GM12878 (cell line): ENCODE results near the gene LTB. TPM values are rescaled to one million over a fixed set of nuclear protein-coding genes. Genes with fewer than 3 reads are reported as not detected.

ENCODE experiments used
- ATAC-seq: fragments of 200-7000 bp; cut with Tn5 transposase; 3 replicates; pipeline ENCODE4 v1.9.1; 2020; ENCODE audit warnings: mild to moderate bottlenecking, moderate library complexity
- BruUV-seq: library from RNA; stranded (reverse); fragments of 400-500 nt; replicated peaks from 2 replicates; lab custom pipeline; 2021; lab: Mats Ljungman, UMichigan
- CTCF ChIA-PET: fragments of 300-600 bp; sonication (Branson Sonifier 250); formaldehyde crosslinking; extraction: SDS; loops from one replicate; lab custom pipeline; 2021; ENCODE audit warnings: inconsistent platforms; lab: Yijun Ruan, JAX
- POLR2A ChIA-PET: fragments of 350-600 bp; formaldehyde crosslinking; extraction: SDS; loops from one replicate; lab custom pipeline; 2021; ENCODE audit warnings: inconsistent platforms; lab: Charles Lee
- RAD21 ChIA-PET: fragments of 300-600 bp; sonication (Branson Sonifier 250); formaldehyde crosslinking; loops from one replicate; lab custom pipeline; 2023; ENCODE audit warnings: antibody characterized with exemption; ENCODE audit not compliant: unreplicated experiment; lab: Charles Lee
- SMC1A ChIA-PET: fragments of 300-600 bp; sonication (Branson Sonifier 250); formaldehyde crosslinking; loops from one replicate; lab custom pipeline; 2023; ENCODE audit not compliant: unreplicated experiment, uncharacterized antibody; lab: Charles Lee
- DNase-seq: peaks from one replicate; pipeline ENCODE4 v3.0.0-alpha.2; 2011; ENCODE audit warnings: low read depth, low spot score
- FAIRE-seq: peaks from 3 replicates; lab custom pipeline; 2011; peaks lifted over from hg19 to GRCh38; lab: Jason Lieb, UNC
- H2AFZ ChIP-seq: 2 replicates; pipeline ENCODE4 v1.6.0; 2011; ENCODE audit warnings: low read depth, low read length, control low read depth; ENCODE audit not compliant: control insufficient read depth
- H3K27ac ChIP-seq: 2 replicates; pipeline ENCODE4 v1.5.1; 2011; ENCODE audit warnings: control low read depth; ENCODE audit not compliant: control insufficient read depth, insufficient read depth
- H3K27me3 ChIP-seq, 2 experiments: replicated peaks in 1 of 2; 2 replicates each; pipeline versions ENCODE4 v1.6.0 to v1.6.1; 2011; ENCODE audit warnings: low read length in 1 of 2; ENCODE audit not compliant: control insufficient read depth in 2 of 2, insufficient read depth in 2 of 2
- H3K36me3 ChIP-seq, 2 experiments: 2 replicates each; pipeline ENCODE4 v1.5.1; 2011; ENCODE audit warnings: low read length in 1 of 2; ENCODE audit not compliant: control insufficient read depth in 2 of 2, insufficient read depth in 2 of 2
- H3K4me1 ChIP-seq: 2 replicates; pipeline ENCODE4 v1.6.1; 2011; ENCODE audit warnings: mild to moderate bottlenecking, low read length, moderate library complexity, mixed read lengths; ENCODE audit not compliant: control insufficient read depth, insufficient read depth
- H3K4me2 ChIP-seq: 2 replicates; pipeline ENCODE4 v1.6.0; 2011; ENCODE audit warnings: control low read depth; ENCODE audit not compliant: control insufficient read depth, insufficient read depth
- H3K4me3 ChIP-seq: fragments of 200-600 bp; sonication (generic); 2 replicates; pipeline ENCODE4 v1.5.1; 2016
- H3K79me2 ChIP-seq: 2 replicates; pipeline ENCODE4 v1.6.0; 2011; ENCODE audit warnings: low read length; ENCODE audit not compliant: control insufficient read depth, insufficient read depth
- H3K9ac ChIP-seq: 2 replicates; pipeline ENCODE4 v1.8.0; 2011; ENCODE audit warnings: low read length, control low read depth, mixed read lengths; ENCODE audit not compliant: control insufficient read depth, insufficient read depth
- H3K9me3 ChIP-seq: replicated peaks from 3 replicates; pipeline ENCODE4 v1.5.1; 2011; ENCODE audit warnings: mild to moderate bottlenecking, low read length; ENCODE audit not compliant: control insufficient read depth, insufficient read depth
- H4K20me1 ChIP-seq: 2 replicates; pipeline ENCODE4 v1.6.0; 2011; ENCODE audit not compliant: control insufficient read depth, insufficient read depth
- ATF3 ChIP-seq: IDR thresholded peaks from 2 replicates; pipeline ENCODE4 v1.6.1; 2011; ENCODE audit warnings: low read depth, mild to moderate bottlenecking, low read length, moderate library complexity, borderline replicate concordance; ENCODE audit errors: extremely low read depth
- ETV6 ChIP-seq, 2 experiments: fragments of 450-650 bp in 1 of 2; IDR thresholded peaks in 1 of 2; conservative IDR thresholded peaks in 1 of 2; 2 replicates each; pipeline ENCODE4 v1.6.1; 2014; ENCODE audit warnings: antibody characterized with exemption in 1 of 2, borderline replicate concordance in 1 of 2, low read depth in 1 of 2, mild to moderate bottlenecking in 1 of 2, moderate library complexity in 1 of 2
- HDAC6 ChIP-seq: fragments of 200-600 bp; sonication (generic); IDR thresholded peaks from one replicate; pipeline ENCODE4 v1.8.0; 2017; ENCODE audit warnings: antibody characterized with exemption; ENCODE audit not compliant: unreplicated experiment
- IKZF2 ChIP-seq, 2 experiments: fragments of 450-650 bp; IDR thresholded peaks; 2 replicates each; pipeline ENCODE4 v1.6.1; 2017; ENCODE audit warnings: mild to moderate bottlenecking in 2 of 2, moderate library complexity in 2 of 2
- MTA3 ChIP-seq: IDR thresholded peaks from 2 replicates; pipeline ENCODE4 v1.6.1; 2012; ENCODE audit warnings: low read length, inconsistent platforms, borderline replicate concordance
- NFYA ChIP-seq: IDR thresholded peaks from 2 replicates; pipeline ENCODE4 v1.6.1; 2011; ENCODE audit warnings: low read depth, mild to moderate bottlenecking, low read length, improper control_type of control experiment, borderline replicate concordance
- PML ChIP-seq: IDR thresholded peaks from 2 replicates; pipeline ENCODE4 v1.6.1; 2012; ENCODE audit warnings: low read length, inconsistent platforms
- RAD21 ChIP-seq: IDR thresholded peaks from 2 replicates; pipeline ENCODE4 v1.6.1; 2011; ENCODE audit warnings: mild to moderate bottlenecking, low read depth, low read length, moderate library complexity; ENCODE audit not compliant: insufficient read depth
- SMAD1 ChIP-seq: fragments of 450-650 bp; IDR thresholded peaks from 2 replicates; pipeline ENCODE4 v1.6.1; 2018; ENCODE audit warnings: mild to moderate bottlenecking, low read depth; ENCODE audit not compliant: partially characterized antibody
- TBL1XR1 ChIP-seq: IDR thresholded peaks from 2 replicates; pipeline ENCODE4 v1.6.1; 2012; ENCODE audit warnings: low read depth, low read length, improper control_type of control experiment
- ZNF592 ChIP-seq: fragments of 450-650 bp; IDR thresholded peaks from 2 replicates; pipeline ENCODE4 v1.6.1; 2017; ENCODE audit warnings: mild to moderate bottlenecking, moderate library complexity
- whole genome bisulfite sequencing: methylation state at CpG from one replicate; pipeline ENCODE4 v1.1.6; 2016; ENCODE audit warnings: low lambda C conversion rate; ENCODE audit not compliant: insufficient replicate concordance, insufficient coverage; ENCODE audit errors: missing lambda C conversion rate; 5-methylcytosine and 5-hydroxymethylcytosine counted together
- in situ Hi-C: fragments of 300-500 bp; cut with MboI; formaldehyde crosslinking; loops from 9 replicates; pipeline ENCODE4 v1.14.3; 2018; ENCODE audit warnings: mixed read lengths
- intact Hi-C: fragments of 100-400 bp; cut with micrococcal nuclease; formaldehyde crosslinking; loops from one replicate; pipeline ENCODE4 v1.14.2; 2022; ENCODE audit not compliant: unreplicated experiment
- polyA plus RNA-seq, 11 experiments: library from polyadenylated mRNA; depleted of rRNA in 4 of 11; unstranded in 6 of 11; stranded (reverse) in 5 of 11; fragments of >200 nt; fragmentation: Nextera tagmentation in 4 of 11; fragmentation: Illumina TruSeq in 1 of 11; extraction: Ambion mirVana in 4 of 11; extraction: Trizol in 1 of 11; gene quantifications; 1 replicate in 1 of 11; 2 replicates in 10 of 11; pipeline versions ENCODE4 v1.2.1 to v1.2.3, GENCODE V29; 2011 to 2016; ENCODE audit warnings: inconsistent platforms in 2 of 11, missing spikeins in 2 of 11, low read depth in 1 of 11
- total RNA-seq, 4 experiments: library from RNA; depleted of rRNA in 3 of 4; stranded (reverse); fragments of >200 nt in 3 of 4; fragmentation: Illumina TruSeq in 1 of 4; extraction: Trizol in 1 of 4; gene quantifications; 2 replicates each; pipeline versions ENCODE4 v1.2.1 to v1.2.3, GENCODE V29; 2013 to 2021
- TF ChIP-seq, protein P1 (sequence below): fragments of 450-650 bp; formaldehyde crosslinking; IDR thresholded peaks from 2 replicates; pipeline ENCODE4 v1.4.0; 2020; ENCODE audit warnings: mild to moderate bottlenecking, moderate library complexity
- TF ChIP-seq, protein P2 (sequence below): IDR thresholded peaks from 2 replicates; pipeline ENCODE4 v1.6.1; 2012; ENCODE audit warnings: low read length, inconsistent platforms

Gene LTB
- total and polyA plus RNA-seq, 10 of the 15 experiments (the other 5 are each of a cell fraction or from before 2014, with no cell fraction given): 0.71 to 74.3 (median 20.0) TPM

DNA sequence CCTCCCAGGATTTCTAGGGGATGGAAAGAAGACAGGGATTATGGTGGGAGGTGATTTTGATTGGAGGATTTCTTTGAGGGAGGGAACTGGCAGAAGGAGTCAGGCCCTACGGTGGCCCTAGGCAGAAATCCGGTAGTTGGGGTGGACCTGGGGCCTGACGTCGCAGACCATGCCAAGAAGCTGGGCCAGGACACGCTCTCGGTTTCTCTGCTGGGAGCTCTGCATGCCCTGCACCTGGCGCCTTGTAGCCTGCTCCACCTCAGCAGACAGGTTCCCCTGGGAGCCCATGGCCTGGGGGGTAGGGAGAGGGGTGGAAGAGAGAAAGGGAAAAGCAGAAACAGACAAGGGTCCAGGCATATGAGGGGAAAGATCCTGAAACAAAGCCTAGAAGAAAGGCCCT is 36.9 kb downstream of the LTB start:
- Histone ChIP-seq H3K4me3 (no peak overlapping the region), H3K9me3 (no peaks in the 10 kb centered on the region), H2AFZ (no peak overlapping the region), H3K9ac (no peak overlapping the region), H3K27ac (no peak overlapping the region), H4K20me1 (peaks cover 3% of the 10 kb centered on the region; the same call in 1 of the 2 replicates), H3K4me2 (no peak overlapping the region), H3K79me2 (peaks cover 39% of the 10 kb centered on the region), H3K4me1 (peaks cover 16% of the 10 kb centered on the region; the same call in 1 of the 2 replicates), H3K36me3 (peaks cover 0 to 2% of the 10 kb centered on the region in 2 experiments; a peak in 2 of 4 replicates), H3K27me3 (no peaks in the 10 kb centered on the region)
- RAD21 ChIA-PET: interaction anchor here (4.5 to 16.9 kb wide), 4 partner anchors 14 to 51 kb away, joined by 32 to 668 read pairs (median 330); partner anchors contain the start of genes LST1, LTB, NCR3 and TNF
- ATAC-seq (no peak), DNase-seq (no peak), FAIRE-seq (no peak)
- intact Hi-C loops (loop anchor here (10.0 kb wide), 1 partner anchor 360 kb away; the partner anchor contains the start of gene ZBTB12), in situ Hi-C loops (loop anchor here (5.0 to 10.0 kb wide), 2 partner anchors 52 to 290 kb away; no protein-coding TSS in a partner anchor)
- CTCF ChIA-PET: interaction anchor here (0.8 to 34.8 kb wide), 4 partner anchors 43 to 407 kb away, joined by 3 to 2098 read pairs (median 3); partner anchors contain the start of genes LST1, LTB, NCR3 and TNF
- 32% methylated on average over 7 of the region's 7 CpGs for WGBS
- BruUV-seq: no TSS peak
- POLR2A ChIA-PET: interaction anchor here (0.6 kb wide), 1 partner anchor 64 kb away, joined by 3 read pairs; no protein-coding TSS in a partner anchor
- SMC1A ChIA-PET: interaction anchor here (1.4 to 34.7 kb wide), 2 partner anchors 39 to 70 kb away, joined by 5 to 1989 read pairs; partner anchors contain the start of genes AIF1, LST1, LTA and LTB
- TF ChIP-seq NFYA (no peak), HDAC6 (no peak), RAD21 (no peak), SMAD1 (no peak), MTA3 (no peak), TBL1XR1 (no peak), ATF3 (no peak), PML (no peak), IKZF2 (IDR thresholded peaks at IDR 0.05) (no peak), ZNF592 (no peak), ETV6 (conservative IDR thresholded peaks at IDR 0.05 in 1 of 2, IDR thresholded peaks at IDR 0.05 in 1 of 2; ENCODE audit: borderline replicate concordance in 1 of 2, low read depth in 1 of 2) (no peak)
- TF ChIP-seq, protein P1, sequence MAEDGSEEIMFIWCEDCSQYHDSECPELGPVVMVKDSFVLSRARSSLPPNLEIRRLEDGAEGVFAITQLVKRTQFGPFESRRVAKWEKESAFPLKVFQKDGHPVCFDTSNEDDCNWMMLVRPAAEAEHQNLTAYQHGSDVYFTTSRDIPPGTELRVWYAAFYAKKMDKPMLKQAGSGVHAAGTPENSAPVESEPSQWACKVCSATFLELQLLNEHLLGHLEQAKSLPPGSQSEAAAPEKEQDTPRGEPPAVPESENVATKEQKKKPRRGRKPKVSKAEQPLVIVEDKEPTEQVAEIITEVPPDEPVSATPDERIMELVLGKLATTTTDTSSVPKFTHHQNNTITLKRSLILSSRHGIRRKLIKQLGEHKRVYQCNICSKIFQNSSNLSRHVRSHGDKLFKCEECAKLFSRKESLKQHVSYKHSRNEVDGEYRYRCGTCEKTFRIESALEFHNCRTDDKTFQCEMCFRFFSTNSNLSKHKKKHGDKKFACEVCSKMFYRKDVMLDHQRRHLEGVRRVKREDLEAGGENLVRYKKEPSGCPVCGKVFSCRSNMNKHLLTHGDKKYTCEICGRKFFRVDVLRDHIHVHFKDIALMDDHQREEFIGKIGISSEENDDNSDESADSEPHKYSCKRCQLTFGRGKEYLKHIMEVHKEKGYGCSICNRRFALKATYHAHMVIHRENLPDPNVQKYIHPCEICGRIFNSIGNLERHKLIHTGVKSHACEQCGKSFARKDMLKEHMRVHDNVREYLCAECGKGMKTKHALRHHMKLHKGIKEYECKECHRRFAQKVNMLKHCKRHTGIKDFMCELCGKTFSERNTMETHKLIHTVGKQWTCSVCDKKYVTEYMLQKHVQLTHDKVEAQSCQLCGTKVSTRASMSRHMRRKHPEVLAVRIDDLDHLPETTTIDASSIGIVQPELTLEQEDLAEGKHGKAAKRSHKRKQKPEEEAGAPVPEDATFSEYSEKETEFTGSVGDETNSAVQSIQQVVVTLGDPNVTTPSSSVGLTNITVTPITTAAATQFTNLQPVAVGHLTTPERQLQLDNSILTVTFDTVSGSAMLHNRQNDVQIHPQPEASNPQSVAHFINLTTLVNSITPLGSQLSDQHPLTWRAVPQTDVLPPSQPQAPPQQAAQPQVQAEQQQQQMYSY (CRISPR knock-in tag): no peak
- TF ChIP-seq, protein P2, sequence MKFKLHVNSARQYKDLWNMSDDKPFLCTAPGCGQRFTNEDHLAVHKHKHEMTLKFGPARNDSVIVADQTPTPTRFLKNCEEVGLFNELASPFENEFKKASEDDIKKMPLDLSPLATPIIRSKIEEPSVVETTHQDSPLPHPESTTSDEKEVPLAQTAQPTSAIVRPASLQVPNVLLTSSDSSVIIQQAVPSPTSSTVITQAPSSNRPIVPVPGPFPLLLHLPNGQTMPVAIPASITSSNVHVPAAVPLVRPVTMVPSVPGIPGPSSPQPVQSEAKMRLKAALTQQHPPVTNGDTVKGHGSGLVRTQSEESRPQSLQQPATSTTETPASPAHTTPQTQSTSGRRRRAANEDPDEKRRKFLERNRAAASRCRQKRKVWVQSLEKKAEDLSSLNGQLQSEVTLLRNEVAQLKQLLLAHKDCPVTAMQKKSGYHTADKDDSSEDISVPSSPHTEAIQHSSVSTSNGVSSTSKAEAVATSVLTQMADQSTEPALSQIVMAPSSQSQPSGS: no peak
